ENCODE data around the gene PRSS2. TPM values are rescaled to one million over a fixed set of nuclear protein-coding genes. Genes with fewer than 3 reads are reported as not detected.

PRSS2 gene
- total and polyA plus RNA-seq, 9 of the 15 experiments (the other 6 are each of a cell fraction or from before 2014, with no cell fraction given), result 1.3 to 23.9 (median 3.8) TPM

DNA sequence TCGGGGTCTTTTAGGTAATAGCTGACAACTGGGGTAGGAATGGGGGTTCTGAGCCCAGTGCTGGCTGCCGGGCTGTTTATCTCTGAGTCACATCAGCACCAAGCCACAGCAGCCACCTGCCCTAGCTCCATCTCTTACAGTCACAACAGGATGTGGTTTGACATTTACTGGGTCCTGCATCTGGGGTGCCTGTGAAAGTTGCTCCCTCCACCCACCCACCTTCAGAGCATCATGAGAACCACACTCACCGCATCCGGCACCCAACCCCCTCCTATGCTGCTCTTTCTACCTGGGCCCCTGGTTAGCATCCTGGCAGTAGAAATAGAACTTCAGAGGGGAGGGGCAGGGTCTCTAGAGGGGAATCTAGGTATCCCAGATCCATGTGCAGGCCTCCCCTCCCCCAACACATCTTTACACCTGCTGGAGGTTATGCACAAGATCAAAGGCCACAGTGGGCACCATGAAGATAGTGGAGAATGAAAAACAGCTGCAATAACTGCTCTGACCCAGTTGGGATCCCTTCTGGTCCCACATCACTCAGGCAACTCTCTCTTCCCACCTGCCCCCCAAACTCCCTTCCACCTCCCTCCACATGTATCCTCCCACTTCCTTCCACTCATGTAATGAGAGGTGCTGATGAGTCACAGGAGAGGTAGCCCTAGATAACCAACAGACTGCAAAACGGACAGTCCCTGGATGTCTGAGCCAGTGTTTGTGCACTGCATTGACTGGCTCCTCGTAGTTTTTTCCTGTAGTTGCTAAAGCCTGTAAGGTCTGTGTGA is 38.2 kb downstream of the PRSS2 start (continued):
- no peak for TF ChIP-seq CREBBP (IDR thresholded peaks at IDR 0.05; ENCODE audit: low read depth, low read length)
- TF ChIP-seq TSC22D4 (tag; IDR thresholded peaks at IDR 0.05), result no peak
- 0 out of 2 replicates have a peak, but pooled peaks have one; percentile 20 for TF ChIP-seq ZBED1 (IDR thresholded peaks at IDR 0.05)
- TF ChIP-seq GABPB2 (CRISPR knock-in tag; conservative IDR thresholded peaks at IDR 0.05), result no peak
- TF ChIP-seq SAFB2 (IDR thresholded peaks at IDR 0.05; ENCODE audit: borderline replicate concordance, low read depth, low read length, severe bottlenecking), result no peak
- TF ChIP-seq, protein P1, sequence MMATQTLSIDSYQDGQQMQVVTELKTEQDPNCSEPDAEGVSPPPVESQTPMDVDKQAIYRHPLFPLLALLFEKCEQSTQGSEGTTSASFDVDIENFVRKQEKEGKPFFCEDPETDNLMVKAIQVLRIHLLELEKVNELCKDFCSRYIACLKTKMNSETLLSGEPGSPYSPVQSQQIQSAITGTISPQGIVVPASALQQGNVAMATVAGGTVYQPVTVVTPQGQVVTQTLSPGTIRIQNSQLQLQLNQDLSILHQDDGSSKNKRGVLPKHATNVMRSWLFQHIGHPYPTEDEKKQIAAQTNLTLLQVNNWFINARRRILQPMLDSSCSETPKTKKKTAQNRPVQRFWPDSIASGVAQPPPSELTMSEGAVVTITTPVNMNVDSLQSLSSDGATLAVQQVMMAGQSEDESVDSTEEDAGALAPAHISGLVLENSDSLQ (IDR thresholded peaks at IDR 0.05), result no peak
- TF ChIP-seq, protein P2, sequence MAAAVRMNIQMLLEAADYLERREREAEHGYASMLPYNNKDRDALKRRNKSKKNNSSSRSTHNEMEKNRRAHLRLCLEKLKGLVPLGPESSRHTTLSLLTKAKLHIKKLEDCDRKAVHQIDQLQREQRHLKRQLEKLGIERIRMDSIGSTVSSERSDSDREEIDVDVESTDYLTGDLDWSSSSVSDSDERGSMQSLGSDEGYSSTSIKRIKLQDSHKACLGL (CRISPR knock-in tag; IDR thresholded peaks at IDR 0.05; ENCODE audit: borderline replicate concordance, poor library complexity, severe bottlenecking), result no peak
- TF ChIP-seq, protein P3, sequence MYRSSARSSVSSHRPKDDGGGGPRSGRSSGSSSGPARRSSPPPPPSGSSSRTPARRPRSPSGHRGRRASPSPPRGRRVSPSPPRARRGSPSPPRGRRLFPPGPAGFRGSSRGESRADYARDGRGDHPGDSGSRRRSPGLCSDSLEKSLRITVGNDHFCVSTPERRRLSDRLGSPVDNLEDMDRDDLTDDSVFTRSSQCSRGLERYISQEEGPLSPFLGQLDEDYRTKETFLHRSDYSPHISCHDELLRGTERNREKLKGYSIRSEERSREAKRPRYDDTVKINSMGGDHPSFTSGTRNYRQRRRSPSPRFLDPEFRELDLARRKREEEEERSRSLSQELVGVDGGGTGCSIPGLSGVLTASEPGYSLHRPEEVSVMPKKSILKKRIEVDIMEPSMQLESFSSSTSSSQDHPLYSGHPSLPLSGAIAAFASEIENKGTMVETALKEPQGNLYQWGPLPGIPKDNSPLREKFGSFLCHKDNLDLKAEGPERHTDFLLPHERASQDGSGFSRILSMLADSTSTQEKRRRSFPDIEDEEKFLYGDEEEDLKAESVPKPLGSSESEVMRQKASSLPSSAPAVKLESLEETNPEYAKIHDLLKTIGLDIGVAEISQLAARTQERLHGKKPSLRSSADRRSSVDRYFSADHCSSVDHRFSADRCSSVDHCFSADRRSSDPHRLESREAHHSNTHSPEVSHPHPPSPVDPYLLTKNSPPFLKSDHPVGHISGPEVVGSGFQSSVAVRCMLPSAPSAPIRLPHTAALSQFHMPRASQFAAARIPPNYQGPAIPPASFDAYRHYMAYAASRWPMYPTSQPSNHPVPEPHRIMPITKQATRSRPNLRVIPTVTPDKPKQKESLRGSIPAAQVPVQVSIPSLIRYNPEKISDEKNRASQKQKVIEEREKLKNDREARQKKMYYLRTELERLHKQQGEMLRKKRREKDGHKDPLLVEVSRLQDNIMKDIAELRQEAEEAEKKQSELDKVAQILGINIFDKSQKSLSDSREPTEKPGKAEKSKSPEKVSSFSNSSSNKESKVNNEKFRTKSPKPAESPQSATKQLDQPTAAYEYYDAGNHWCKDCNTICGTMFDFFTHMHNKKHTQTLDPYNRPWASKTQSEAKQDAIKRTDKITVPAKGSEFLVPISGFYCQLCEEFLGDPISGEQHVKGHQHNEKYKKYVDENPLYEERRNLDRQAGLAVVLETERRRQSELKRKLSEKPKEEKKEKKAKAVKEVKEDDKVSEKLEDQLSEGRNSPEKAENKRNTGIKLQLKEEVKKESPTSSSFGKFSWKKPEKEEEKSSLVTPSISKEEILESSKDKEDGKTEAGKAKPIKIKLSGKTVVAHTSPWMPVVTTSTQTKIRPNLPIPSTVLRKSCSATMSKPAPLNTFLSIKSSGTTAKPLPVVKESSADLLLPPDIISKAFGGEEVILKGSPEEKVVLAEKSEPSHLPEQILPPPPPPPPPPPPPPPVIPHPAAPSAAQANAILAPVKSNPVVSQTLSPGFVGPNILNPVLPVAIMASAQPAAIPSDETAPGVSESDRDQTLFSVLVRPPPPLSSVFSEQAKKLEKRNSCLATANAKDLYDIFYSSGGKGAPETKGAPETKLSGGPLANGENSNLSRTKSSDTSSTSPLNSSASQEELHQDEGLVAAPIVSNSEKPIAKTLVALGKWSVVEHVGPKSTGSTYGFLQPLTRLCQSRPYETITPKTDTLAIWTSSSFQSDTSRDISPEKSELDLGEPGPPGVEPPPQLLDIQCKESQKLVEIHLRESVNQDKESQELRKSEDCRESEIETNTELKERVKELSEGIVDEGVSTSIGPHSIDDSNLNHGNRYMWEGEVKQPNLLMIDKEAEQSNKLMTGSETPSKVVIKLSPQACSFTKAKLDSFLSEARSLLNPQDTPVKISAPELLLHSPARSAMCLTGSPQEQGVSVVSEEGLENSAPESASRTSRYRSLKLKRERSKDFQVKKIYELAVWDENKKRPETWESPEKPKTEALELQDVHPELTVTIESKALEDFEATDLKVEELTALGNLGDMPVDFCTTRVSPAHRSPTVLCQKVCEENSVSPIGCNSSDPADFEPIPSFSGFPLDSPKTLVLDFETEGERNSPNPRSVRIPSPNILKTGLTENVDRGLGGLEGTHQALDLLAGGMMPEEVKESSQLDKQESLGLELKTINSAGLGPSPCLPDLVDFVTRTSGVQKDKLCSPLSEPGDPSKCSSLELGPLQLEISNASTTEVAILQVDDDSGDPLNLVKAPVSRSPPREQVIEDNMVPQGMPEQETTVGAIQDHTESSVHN (IDR thresholded peaks at IDR 0.05; ENCODE audit: borderline replicate concordance in 1 of 2, low read depth in 1 of 2), result no peak
- TF ChIP-seq, protein P4, sequence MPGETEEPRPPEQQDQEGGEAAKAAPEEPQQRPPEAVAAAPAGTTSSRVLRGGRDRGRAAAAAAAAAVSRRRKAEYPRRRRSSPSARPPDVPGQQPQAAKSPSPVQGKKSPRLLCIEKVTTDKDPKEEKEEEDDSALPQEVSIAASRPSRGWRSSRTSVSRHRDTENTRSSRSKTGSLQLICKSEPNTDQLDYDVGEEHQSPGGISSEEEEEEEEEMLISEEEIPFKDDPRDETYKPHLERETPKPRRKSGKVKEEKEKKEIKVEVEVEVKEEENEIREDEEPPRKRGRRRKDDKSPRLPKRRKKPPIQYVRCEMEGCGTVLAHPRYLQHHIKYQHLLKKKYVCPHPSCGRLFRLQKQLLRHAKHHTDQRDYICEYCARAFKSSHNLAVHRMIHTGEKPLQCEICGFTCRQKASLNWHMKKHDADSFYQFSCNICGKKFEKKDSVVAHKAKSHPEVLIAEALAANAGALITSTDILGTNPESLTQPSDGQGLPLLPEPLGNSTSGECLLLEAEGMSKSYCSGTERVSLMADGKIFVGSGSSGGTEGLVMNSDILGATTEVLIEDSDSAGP (CRISPR knock-in tag; IDR thresholded peaks at IDR 0.05), result no peak; the same call in 1 of the 2 replicates
- no peak for TF ChIP-seq RHOXF2B (CRISPR knock-in tag; conservative IDR thresholded peaks at IDR 0.05)
- TF ChIP-seq HMGN3 (IDR thresholded peaks at IDR 0.05; ENCODE audit: borderline replicate concordance, extremely low read depth, insufficient read length, low read depth, low read length), result no peak
- TF ChIP-seq DNMT1 (IDR thresholded peaks at IDR 0.05), result no peak
- no peak for TF ChIP-seq GATAD2A (IDR thresholded peaks at IDR 0.05)
- TF ChIP-seq ZNF311 (CRISPR knock-in tag; IDR thresholded peaks at IDR 0.05), result no peak
- TF ChIP-seq ZFP30 (CRISPR knock-in tag; IDR thresholded peaks at IDR 0.05; ENCODE audit: borderline replicate concordance), result no peak

All from K562 (cell line).